ENCODE measurements around the gene CABYR.

DNA sequence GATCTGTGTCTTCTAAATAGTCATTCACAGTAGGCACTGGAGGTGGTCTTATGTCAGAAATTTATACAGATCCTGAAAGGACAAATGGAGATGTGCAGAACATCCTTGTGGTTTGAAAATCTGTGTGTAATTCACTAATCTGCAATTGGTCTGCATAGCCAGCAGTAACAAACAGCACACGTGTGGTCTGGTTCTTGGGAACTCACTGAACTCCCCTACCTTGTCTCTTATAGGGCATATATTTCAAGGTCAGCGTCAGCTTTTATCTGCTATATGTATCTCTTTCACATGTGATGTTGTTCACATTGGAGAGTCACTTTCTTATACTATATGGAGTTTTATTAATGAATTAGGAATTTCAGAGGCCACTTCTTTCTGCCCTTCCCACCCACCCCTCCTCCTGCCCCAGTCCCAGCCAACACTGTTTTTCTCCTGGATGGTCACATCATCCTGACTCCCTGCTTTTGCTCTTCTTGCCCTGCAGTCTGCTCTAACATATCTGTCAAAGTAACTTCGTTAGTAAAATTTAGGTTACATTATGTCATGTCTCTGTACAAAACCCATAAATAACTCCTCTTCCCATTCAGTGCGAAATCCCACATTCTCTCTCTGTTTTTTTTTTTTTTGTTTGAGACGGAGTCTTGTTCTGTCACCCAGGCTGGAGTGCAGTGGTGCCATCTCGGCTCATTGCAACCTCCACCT lies 35.4 kb upstream of the CABYR start:
- TF ChIP-seq, protein P1, sequence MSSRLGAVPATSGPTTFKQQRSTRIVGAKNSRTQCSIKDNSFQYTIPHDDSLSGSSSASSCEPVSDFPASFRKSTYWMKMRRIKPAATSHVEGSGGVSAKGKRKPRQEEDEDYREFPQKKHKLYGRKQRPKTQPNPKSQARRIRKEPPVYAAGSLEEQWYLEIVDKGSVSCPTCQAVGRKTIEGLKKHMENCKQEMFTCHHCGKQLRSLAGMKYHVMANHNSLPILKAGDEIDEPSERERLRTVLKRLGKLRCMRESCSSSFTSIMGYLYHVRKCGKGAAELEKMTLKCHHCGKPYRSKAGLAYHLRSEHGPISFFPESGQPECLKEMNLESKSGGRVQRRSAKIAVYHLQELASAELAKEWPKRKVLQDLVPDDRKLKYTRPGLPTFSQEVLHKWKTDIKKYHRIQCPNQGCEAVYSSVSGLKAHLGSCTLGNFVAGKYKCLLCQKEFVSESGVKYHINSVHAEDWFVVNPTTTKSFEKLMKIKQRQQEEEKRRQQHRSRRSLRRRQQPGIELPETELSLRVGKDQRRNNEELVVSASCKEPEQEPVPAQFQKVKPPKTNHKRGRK (CRISPR knock-in tag; IDR thresholded peaks at IDR 0.05; ENCODE audit: borderline replicate concordance): no peak
- TF ChIP-seq, protein P2, sequence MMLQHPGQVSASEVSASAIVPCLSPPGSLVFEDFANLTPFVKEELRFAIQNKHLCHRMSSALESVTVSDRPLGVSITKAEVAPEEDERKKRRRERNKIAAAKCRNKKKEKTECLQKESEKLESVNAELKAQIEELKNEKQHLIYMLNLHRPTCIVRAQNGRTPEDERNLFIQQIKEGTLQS (CRISPR knock-in tag; conservative IDR thresholded peaks at IDR 0.05): no peak
- TF ChIP-seq, protein P3, sequence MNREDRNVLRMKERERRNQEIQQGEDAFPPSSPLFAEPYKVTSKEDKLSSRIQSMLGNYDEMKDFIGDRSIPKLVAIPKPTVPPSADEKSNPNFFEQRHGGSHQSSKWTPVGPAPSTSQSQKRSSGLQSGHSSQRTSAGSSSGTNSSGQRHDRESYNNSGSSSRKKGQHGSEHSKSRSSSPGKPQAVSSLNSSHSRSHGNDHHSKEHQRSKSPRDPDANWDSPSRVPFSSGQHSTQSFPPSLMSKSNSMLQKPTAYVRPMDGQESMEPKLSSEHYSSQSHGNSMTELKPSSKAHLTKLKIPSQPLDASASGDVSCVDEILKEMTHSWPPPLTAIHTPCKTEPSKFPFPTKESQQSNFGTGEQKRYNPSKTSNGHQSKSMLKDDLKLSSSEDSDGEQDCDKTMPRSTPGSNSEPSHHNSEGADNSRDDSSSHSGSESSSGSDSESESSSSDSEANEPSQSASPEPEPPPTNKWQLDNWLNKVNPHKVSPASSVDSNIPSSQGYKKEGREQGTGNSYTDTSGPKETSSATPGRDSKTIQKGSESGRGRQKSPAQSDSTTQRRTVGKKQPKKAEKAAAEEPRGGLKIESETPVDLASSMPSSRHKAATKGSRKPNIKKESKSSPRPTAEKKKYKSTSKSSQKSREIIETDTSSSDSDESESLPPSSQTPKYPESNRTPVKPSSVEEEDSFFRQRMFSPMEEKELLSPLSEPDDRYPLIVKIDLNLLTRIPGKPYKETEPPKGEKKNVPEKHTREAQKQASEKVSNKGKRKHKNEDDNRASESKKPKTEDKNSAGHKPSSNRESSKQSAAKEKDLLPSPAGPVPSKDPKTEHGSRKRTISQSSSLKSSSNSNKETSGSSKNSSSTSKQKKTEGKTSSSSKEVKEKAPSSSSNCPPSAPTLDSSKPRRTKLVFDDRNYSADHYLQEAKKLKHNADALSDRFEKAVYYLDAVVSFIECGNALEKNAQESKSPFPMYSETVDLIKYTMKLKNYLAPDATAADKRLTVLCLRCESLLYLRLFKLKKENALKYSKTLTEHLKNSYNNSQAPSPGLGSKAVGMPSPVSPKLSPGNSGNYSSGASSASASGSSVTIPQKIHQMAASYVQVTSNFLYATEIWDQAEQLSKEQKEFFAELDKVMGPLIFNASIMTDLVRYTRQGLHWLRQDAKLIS (CRISPR knock-in tag; IDR thresholded peaks at IDR 0.05; ENCODE audit: borderline replicate concordance): no peak
- TF ChIP-seq, protein P4, sequence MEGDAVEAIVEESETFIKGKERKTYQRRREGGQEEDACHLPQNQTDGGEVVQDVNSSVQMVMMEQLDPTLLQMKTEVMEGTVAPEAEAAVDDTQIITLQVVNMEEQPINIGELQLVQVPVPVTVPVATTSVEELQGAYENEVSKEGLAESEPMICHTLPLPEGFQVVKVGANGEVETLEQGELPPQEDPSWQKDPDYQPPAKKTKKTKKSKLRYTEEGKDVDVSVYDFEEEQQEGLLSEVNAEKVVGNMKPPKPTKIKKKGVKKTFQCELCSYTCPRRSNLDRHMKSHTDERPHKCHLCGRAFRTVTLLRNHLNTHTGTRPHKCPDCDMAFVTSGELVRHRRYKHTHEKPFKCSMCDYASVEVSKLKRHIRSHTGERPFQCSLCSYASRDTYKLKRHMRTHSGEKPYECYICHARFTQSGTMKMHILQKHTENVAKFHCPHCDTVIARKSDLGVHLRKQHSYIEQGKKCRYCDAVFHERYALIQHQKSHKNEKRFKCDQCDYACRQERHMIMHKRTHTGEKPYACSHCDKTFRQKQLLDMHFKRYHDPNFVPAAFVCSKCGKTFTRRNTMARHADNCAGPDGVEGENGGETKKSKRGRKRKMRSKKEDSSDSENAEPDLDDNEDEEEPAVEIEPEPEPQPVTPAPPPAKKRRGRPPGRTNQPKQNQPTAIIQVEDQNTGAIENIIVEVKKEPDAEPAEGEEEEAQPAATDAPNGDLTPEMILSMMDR (IDR thresholded peaks at IDR 0.05): no peak
- no peak for TF ChIP-seq MXD4 (CRISPR knock-in tag; IDR thresholded peaks at IDR 0.05; ENCODE audit: borderline replicate concordance)
- no peak for TF ChIP-seq ZNF396 (CRISPR knock-in tag; IDR thresholded peaks at IDR 0.05; ENCODE audit: borderline replicate concordance)
- TF ChIP-seq NFYB (CRISPR knock-in tag; conservative IDR thresholded peaks at IDR 0.05; ENCODE audit: low read depth): no peak
- no peak for TF ChIP-seq SP1 (CRISPR knock-in tag; conservative IDR thresholded peaks at IDR 0.05)
- TF ChIP-seq ELF4 (CRISPR knock-in tag; IDR thresholded peaks at IDR 0.05; ENCODE audit: low read depth): no peak
- TF ChIP-seq CREB1 (CRISPR knock-in tag; IDR thresholded peaks at IDR 0.05): no peak
- TF ChIP-seq GABPB1 (CRISPR knock-in tag; IDR thresholded peaks at IDR 0.05): no peak
